ENCODE results near the gene SETD6. TPM values are rescaled to one million over a fixed set of nuclear protein-coding genes. Genes with fewer than 3 reads are reported as not detected.

SETD6 gene
- total RNA-seq, 4 donors from 2014 or later: 14.6 to 38.2 (median 19.5) TPM

- TF ChIP-seq CTCF (IDR thresholded peaks at IDR 0.05; ENCODE audit: low read depth): no peak
Observed at GRCh38 chr16:58506241-58507194, 8.8 kb upstream of the SETD6 start.

GRCh38 chr16:58507195-58507962 lies 7.9 kb upstream of the SETD6 start:
- no peak for TF ChIP-seq CTCF (IDR thresholded peaks at IDR 0.05; ENCODE audit: low read depth)

- no peak for TF ChIP-seq CTCF (IDR thresholded peaks at IDR 0.05; ENCODE audit: low read depth)
Observed at GRCh38 chr16:58507963-58508670, 7.2 kb upstream of the SETD6 start.

GRCh38 chr16:58508671-58509251 lies 6.6 kb upstream of the SETD6 start:
- no peak for TF ChIP-seq CTCF (IDR thresholded peaks at IDR 0.05; ENCODE audit: low read depth)

- TF ChIP-seq CTCF (IDR thresholded peaks at IDR 0.05; ENCODE audit: low read depth): no peak
Observed at GRCh38 chr16:58509256-58510096, 5.8 kb upstream of the SETD6 start.

- no peak for TF ChIP-seq CTCF (IDR thresholded peaks at IDR 0.05; ENCODE audit: low read depth)
Observed at GRCh38 chr16:58510097-58510775, 5.1 kb upstream of the SETD6 start.

Data from subcutaneous adipose tissue (tissue), 4 donors.